IMR-90 (cell line): ENCODE results near the gene ATP2C2.

Experiments used
- CEBPB ChIP-seq: IDR thresholded peaks from 2 replicates; pipeline ENCODE4 v1.6.1; 2012; ENCODE audit warnings: low read depth, low read length, improper control_type of control experiment
- CHD1 ChIP-seq: IDR thresholded peaks from 2 replicates; pipeline ENCODE4 v1.6.1; 2012; ENCODE audit warnings: low read depth, low read length, improper control_type of control experiment
- CTCF ChIP-seq: conservative IDR thresholded peaks from 2 replicates; pipeline ENCODE4 v1.5.1; 2012; ENCODE audit warnings: mild to moderate bottlenecking, low read depth, low read length, improper control_type of control experiment
- MAFK ChIP-seq: IDR thresholded peaks from 2 replicates; pipeline ENCODE4 v1.6.1; 2012; ENCODE audit warnings: low read depth, low read length, improper control_type of control experiment
- MAZ ChIP-seq: IDR thresholded peaks from 2 replicates; pipeline ENCODE4 v1.6.1; 2012; ENCODE audit warnings: low read depth, mild to moderate bottlenecking, low read length, improper control_type of control experiment, moderate library complexity, borderline replicate concordance
- MXI1 ChIP-seq: IDR thresholded peaks from 2 replicates; pipeline ENCODE4 v1.6.1; 2012; ENCODE audit warnings: low read depth, mild to moderate bottlenecking, low read length, moderate library complexity, borderline replicate concordance
- NFE2L2 ChIP-seq: fragments of 150-350 bp; IDR thresholded peaks from 2 replicates; pipeline ENCODE4 v1.6.1; 2016; ENCODE audit warnings: low read depth, mild to moderate bottlenecking, low read length
- POLR2A ChIP-seq: IDR thresholded peaks from 2 replicates; pipeline ENCODE4 v1.6.1; 2012; ENCODE audit warnings: mild to moderate bottlenecking, low read depth, low read length
- RAD21 ChIP-seq: IDR thresholded peaks from 2 replicates; pipeline ENCODE4 v1.6.1; 2012; ENCODE audit warnings: low read length, improper control_type of control experiment
- RCOR1 ChIP-seq: IDR thresholded peaks from 2 replicates; pipeline ENCODE4 v1.6.1; 2012; ENCODE audit warnings: mild to moderate bottlenecking, low read length, improper control_type of control experiment; ENCODE audit not compliant: insufficient replicate concordance
- SMC3 ChIP-seq: fragments of 150-350 bp; IDR thresholded peaks from 2 replicates; pipeline ENCODE4 v1.6.1; 2016; ENCODE audit warnings: low read depth, mild to moderate bottlenecking, antibody characterized with exemption, low read length, moderate library complexity
- TF ChIP-seq, protein P1 (sequence below): fragments of 150-350 bp; IDR thresholded peaks from 2 replicates; pipeline ENCODE4 v1.6.1; 2017; ENCODE audit warnings: mild to moderate bottlenecking, antibody characterized with exemption, low read length, low read depth

GRCh38 chr16:84329843-84330684 lies 38.3 kb upstream of the ATP2C2 start:
- TF ChIP-seq CEBPB (no peak), CTCF (no peak), POLR2A (no peak), CHD1 (no peak), SMC3 (no peak), RAD21 (no peak), NFE2L2 (no peak), MXI1 (no peak), RCOR1 (no peak), MAFK (no peak), MAZ (no peak)
- TF ChIP-seq, protein P1, sequence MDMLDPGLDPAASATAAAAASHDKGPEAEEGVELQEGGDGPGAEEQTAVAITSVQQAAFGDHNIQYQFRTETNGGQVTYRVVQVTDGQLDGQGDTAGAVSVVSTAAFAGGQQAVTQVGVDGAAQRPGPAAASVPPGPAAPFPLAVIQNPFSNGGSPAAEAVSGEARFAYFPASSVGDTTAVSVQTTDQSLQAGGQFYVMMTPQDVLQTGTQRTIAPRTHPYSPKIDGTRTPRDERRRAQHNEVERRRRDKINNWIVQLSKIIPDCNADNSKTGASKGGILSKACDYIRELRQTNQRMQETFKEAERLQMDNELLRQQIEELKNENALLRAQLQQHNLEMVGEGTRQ = no peak
